ENCODE results near the gene ATF7. TPM values are rescaled to one million over a fixed set of nuclear protein-coding genes. Genes with fewer than 3 reads are reported as not detected.

ATF7 gene
- total and polyA plus RNA-seq, 8 donors = 48.7 to 72.5 (median 63.4) TPM

DNA sequence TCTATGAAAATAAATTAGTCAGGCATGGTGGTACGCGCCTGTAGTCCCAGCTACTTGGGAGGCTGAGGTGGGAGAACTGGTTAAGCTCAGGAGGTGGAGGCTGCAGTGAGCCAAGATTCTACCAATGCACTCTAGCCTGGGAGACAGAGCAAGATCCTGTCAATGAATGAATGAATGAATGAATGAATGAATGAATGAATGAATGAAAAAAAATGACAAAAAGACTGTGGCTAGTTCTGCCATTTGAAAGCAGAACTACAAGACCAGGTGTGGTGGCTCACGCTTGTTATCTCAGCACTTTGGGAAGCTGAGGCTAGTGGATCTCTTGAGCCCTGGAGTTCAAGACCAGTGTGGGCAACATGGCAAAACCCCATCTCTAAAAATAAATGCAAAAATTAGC, 86.7 kb downstream of the ATF7 start:
- Histone ChIP-seq H3K27ac (peak overlapping the region in 1 of 2 donors; percentile 15), H3K4me3 (no peak overlapping the region), H3K36me3 (peaks cover 0 to 80% of the 10 kb centered on the region in 2 donors), H3K9me3 (no peaks in the 10 kb centered on the region), H3K4me1 (peaks cover 6 to 19% of the 10 kb centered on the region in 2 donors), H3K27me3 (no peaks in the 10 kb centered on the region)
- intact Hi-C loops (cut with DNase I) = no loop called here
- TF ChIP-seq, protein P1, sequence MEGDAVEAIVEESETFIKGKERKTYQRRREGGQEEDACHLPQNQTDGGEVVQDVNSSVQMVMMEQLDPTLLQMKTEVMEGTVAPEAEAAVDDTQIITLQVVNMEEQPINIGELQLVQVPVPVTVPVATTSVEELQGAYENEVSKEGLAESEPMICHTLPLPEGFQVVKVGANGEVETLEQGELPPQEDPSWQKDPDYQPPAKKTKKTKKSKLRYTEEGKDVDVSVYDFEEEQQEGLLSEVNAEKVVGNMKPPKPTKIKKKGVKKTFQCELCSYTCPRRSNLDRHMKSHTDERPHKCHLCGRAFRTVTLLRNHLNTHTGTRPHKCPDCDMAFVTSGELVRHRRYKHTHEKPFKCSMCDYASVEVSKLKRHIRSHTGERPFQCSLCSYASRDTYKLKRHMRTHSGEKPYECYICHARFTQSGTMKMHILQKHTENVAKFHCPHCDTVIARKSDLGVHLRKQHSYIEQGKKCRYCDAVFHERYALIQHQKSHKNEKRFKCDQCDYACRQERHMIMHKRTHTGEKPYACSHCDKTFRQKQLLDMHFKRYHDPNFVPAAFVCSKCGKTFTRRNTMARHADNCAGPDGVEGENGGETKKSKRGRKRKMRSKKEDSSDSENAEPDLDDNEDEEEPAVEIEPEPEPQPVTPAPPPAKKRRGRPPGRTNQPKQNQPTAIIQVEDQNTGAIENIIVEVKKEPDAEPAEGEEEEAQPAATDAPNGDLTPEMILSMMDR (IDR thresholded peaks at IDR 0.05) = no peak
- DNase-seq = no peak
- ATAC-seq = no peak

DNA sequence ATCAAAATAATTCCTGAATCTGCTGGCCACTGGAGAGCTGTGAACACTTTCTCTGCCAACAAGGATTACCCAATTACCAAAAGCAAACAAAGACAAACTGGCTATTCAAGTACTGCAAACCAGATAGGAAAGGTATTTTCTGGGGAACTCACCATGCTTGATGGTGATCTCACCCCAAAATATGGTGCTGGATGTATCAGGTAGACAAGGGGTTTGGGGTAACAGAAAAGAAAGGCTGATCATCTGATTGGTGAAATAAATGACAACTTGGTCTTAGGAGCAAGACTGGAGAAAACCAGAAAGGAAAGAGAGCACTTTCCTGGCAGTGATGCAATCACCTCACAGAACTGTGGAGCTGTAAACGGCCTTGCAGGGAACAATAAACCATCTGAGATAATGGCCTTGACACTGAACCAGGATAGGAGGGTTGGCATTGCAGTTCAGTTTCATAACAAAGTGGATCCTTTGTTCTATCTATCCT, 87.9 kb downstream of the ATF7 start:
- ATAC-seq (peak; percentile 79), DNase-seq (peak in 1 of 4 donors; percentile 42)
- intact Hi-C loops (cut with DNase I) = no loop called here
- no peaks in the 10 kb centered on the region for H3K9me3 ChIP-seq
- H3K27ac ChIP-seq = peak overlapping the region; percentile 15 to 51
- H3K4me3 ChIP-seq = no peak overlapping the region
- H3K4me1 ChIP-seq = peaks cover 6 to 10% of the 10 kb centered on the region in 2 donors
- H3K36me3 ChIP-seq = peaks cover 0 to 92% of the 10 kb centered on the region in 2 donors
- TF ChIP-seq, protein P1 (IDR thresholded peaks at IDR 0.05) = no peak
- no peaks in the 10 kb centered on the region for H3K27me3 ChIP-seq

DNA sequence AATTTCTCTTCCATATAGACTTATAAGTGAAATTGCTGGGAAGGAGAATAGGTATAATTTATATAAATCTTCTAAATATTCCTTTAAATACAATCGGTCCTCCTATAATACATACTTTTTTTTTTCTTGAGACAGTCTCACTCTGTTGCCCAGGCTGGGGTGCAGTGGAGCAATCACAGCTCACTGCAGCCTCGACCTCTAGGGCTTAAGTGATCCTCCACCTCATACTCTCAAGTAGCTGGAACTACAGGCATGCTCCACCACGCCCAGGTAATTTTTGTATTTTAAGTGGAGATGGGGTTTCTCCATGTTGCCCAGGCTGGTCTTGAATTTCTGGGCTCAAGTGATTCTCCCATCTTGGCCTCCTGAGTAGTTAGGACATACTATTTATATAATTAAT, 89.2 kb downstream of the ATF7 start:
- TF ChIP-seq, protein P1 (IDR thresholded peaks at IDR 0.05) = no peak
- DNase-seq (peak in 1 of 4 donors; percentile 37), ATAC-seq (peak; percentile 70)
- peak overlapping the region; percentile 15 to 51 for H3K27ac ChIP-seq
- no peaks in the 10 kb centered on the region for H3K9me3 ChIP-seq
- H3K27me3 ChIP-seq = no peaks in the 10 kb centered on the region
- intact Hi-C loops (cut with DNase I) = no loop called here
- H3K4me3 ChIP-seq = no peak overlapping the region
- H3K36me3 ChIP-seq = peaks cover 0 to 92% of the 10 kb centered on the region in 2 donors
- H3K4me1 ChIP-seq = peaks cover 6 to 10% of the 10 kb centered on the region in 2 donors

DNA sequence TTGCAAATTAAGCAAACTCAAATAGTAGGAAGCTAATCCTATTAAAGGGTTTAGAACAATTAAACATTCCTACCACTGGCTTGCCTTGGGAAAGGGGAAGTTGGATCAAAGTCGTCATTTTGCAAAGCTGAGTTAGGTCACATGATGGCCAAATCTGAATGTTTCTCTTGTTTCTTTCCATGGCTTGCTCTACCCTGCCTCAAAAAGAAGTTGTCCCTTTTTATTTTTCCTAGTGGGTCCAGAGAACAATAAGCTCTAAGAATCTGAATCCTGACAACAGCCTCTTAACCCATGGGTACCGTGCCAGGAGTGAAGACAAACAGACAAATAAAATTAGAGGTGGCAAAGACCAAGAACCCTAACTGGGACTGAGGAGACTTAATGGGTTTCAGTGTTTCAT, 92.7 kb downstream of the ATF7 start:
- H3K36me3 ChIP-seq = peaks cover 0 to 89% of the 10 kb centered on the region in 2 donors
- H3K27ac ChIP-seq = peak overlapping the region; percentile 44 to 45
- DNase-seq (no peak), ATAC-seq (no peak)
- peaks cover 0 to 3% of the 10 kb centered on the region in 2 donors for H3K4me1 ChIP-seq
- H3K27me3 ChIP-seq = no peaks in the 10 kb centered on the region
- TF ChIP-seq, protein P1 (IDR thresholded peaks at IDR 0.05) = no peak
- H3K9me3 ChIP-seq = no peaks in the 10 kb centered on the region
- intact Hi-C loops (cut with DNase I) = no loop called here
- H3K4me3 ChIP-seq = no peak overlapping the region

DNA sequence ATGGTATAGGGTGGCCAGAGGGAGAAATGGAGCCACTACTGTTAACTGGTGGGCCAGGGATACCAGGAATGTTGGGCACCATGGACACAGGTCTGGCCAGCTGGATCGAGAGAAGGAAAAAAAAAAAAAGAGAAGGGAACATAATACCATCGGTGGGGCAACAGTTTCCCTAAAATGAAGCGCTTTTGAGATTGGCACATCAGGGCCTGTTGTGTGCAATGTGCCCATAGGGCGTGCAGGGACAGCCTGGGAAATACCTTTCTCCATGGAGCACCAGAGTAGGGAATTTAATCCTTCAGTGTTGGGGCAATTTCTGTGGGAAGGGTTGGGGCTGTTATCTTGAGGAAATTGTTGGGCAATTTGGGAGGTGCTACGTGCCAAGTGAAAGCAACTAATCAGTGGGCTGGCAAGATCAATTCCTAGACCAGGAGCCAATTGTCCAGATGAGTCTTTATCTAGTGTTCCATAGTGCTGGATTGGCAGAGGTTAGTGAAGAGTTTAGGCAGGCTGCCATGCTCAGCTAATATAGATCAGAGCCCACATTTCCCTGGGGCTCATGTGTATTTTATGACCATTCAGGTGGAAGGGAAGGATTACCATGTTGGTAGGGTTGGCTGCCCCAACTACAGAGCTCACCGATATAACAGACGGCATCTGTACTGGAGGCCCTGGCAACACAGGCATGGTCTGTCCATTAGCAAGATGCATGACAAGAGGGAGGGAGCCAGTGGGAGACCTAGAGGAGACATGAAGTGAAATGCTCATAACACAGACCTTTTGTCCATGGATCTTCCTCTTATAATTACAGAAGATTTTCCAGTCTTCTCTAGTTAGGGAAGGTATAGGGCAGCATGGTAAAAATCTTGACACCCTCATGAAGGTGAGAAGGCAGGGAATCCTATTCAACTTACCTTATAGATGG, 93.4 kb downstream of the ATF7 start:
- peak overlapping the region in 1 of 2 donors; percentile 45 for H3K27ac ChIP-seq
- ATAC-seq (no peak), DNase-seq (no peak)
- H3K9me3 ChIP-seq = no peaks in the 10 kb centered on the region
- intact Hi-C loops (cut with DNase I) = no loop called here
- TF ChIP-seq, protein P1 (IDR thresholded peaks at IDR 0.05) = no peak
- no peaks in the 10 kb centered on the region for H3K27me3 ChIP-seq
- H3K36me3 ChIP-seq = peaks cover 0 to 93% of the 10 kb centered on the region in 2 donors
- H3K4me3 ChIP-seq = no peak overlapping the region
- H3K4me1 ChIP-seq = no peaks in the 10 kb centered on the region

All from left lung (tissue), 10 donors.